HepG2 (cell line): ENCODE data around the gene RNF114. TPM values are rescaled to one million over a fixed set of nuclear protein-coding genes. Genes with fewer than 3 reads are reported as not detected.

Experiments used
- ATAC-seq: fragments of 200-7000 bp; cut with Tn5 transposase; 3 replicates; pipeline ENCODE4 v1.9.1; 2020; ENCODE audit warnings: mild to moderate bottlenecking, moderate library complexity
- BruUV-seq: library from RNA; stranded (reverse); fragments of 400-500 nt; replicated peaks from 2 replicates; lab custom pipeline; 2021; lab: Mats Ljungman, UMichigan
- CTCF ChIA-PET: fragments of 300-600 bp; formaldehyde crosslinking; extraction: SDS; loops from one replicate; lab custom pipeline; 2021; ENCODE audit warnings: low total read pairs, inconsistent platforms, low intra/inter-chr PET ratio; lab: Yijun Ruan, JAX
- POLR2A ChIA-PET: fragments of 350-600 bp; sonication (Branson Sonifier 250); formaldehyde crosslinking; loops from one replicate; lab custom pipeline; 2020; ENCODE audit warnings: antibody characterized with exemption, inconsistent platforms; lab: Yijun Ruan, JAX
- DNase-seq: peaks from one replicate; pipeline ENCODE4 v3.0.0-alpha.2; 2015; ENCODE audit warnings: low spot score
- FAIRE-seq: peaks from 3 replicates; lab custom pipeline; 2011; peaks lifted over from hg19 to GRCh38; lab: Jason Lieb, UNC
- H2AFZ ChIP-seq: one replicate; pipeline ENCODE4 v1.6.1; 2011; ENCODE audit warnings: low read length, inconsistent platforms
- H3K27ac ChIP-seq: fragments of 300-600 bp; 3 replicates; pipeline ENCODE4 v1.8.0; 2011; ENCODE audit warnings: mixed run types, mild to moderate bottlenecking, mixed read lengths, low read length, inconsistent platforms; ENCODE audit not compliant: insufficient read depth; ENCODE audit errors: extremely low read length
- H3K27me3 ChIP-seq, 2 experiments: fragments of 200-600 bp in 1 of 2; 2 replicates in 1 of 2; 3 replicates in 1 of 2; pipeline versions ENCODE4 v1.6.0 to v1.8.0; 2011; ENCODE audit warnings: low read length in 2 of 2, mild to moderate bottlenecking in 2 of 2, moderate library complexity in 2 of 2, inconsistent platforms in 1 of 2; ENCODE audit not compliant: insufficient read depth in 2 of 2, control insufficient read depth in 1 of 2
- H3K36me3 ChIP-seq, 2 experiments: fragments of 200-600 bp in 1 of 2; replicated peaks in 1 of 2; 2 replicates in 1 of 2; 3 replicates in 1 of 2; pipeline versions ENCODE4 v1.5.1 to v1.8.0; 2011; ENCODE audit warnings: low read length in 2 of 2, inconsistent platforms in 1 of 2; ENCODE audit not compliant: insufficient read depth in 2 of 2, control insufficient read depth in 1 of 2
- H3K4me1 ChIP-seq: 2 replicates; pipeline ENCODE4 v1.5.1; 2012; ENCODE audit warnings: low read length, inconsistent platforms; ENCODE audit not compliant: insufficient read depth
- H3K4me2 ChIP-seq: 2 replicates; pipeline ENCODE4 v1.6.0; 2011; ENCODE audit warnings: low read depth, low read length, inconsistent platforms
- H3K4me3 ChIP-seq, 3 experiments: fragments of 200-600 bp in 1 of 3; sonication (generic), shearing (Covaris generic) in 1 of 3; replicated peaks in 1 of 3; 2 replicates each; pipeline ENCODE4 v1.5.1; 2011 to 2016; ENCODE audit warnings: low read length in 3 of 3, inconsistent platforms in 2 of 3, low read depth in 2 of 3, mild to moderate bottlenecking in 2 of 3, control low read depth in 1 of 3, mixed read lengths in 1 of 3; ENCODE audit not compliant: insufficient read depth in 1 of 3
- H3K79me2 ChIP-seq: one replicate; pipeline ENCODE4 v1.6.1; 2011; ENCODE audit warnings: low read length, inconsistent platforms; ENCODE audit not compliant: insufficient read depth
- H3K9ac ChIP-seq: 2 replicates; pipeline ENCODE4 v1.6.0; 2011; ENCODE audit warnings: mild to moderate bottlenecking, low read depth, low read length, inconsistent platforms; ENCODE audit not compliant: insufficient read depth
- H3K9me3 ChIP-seq: 2 replicates; pipeline ENCODE4 v1.5.1; 2012; ENCODE audit warnings: mild to moderate bottlenecking, low read length
- H4K20me1 ChIP-seq: 2 replicates; pipeline ENCODE4 v1.6.0; 2011; ENCODE audit warnings: inconsistent platforms, mild to moderate bottlenecking, low read length, moderate library complexity; ENCODE audit not compliant: insufficient read depth
- ATM ChIP-seq: fragments of 450-650 bp; IDR thresholded peaks from 2 replicates; pipeline ENCODE4 v1.7.1; 2017; ENCODE audit warnings: mild to moderate bottlenecking, borderline replicate concordance
- WGBS: methylation state at CpG from one replicate; pipeline ENCODE4 v1.1.6; 2017; ENCODE audit warnings: low lambda C conversion rate; 5-methylcytosine and 5-hydroxymethylcytosine counted together
- in situ Hi-C: cut with HindIII; loops from 2 replicates; pipeline ENCODE4 v1.10.0; 2017; ENCODE audit warnings: low pct_unique_long_range_greater_than_20kb; ENCODE audit not compliant: extremely low pct_ligation_motif_present
- intact Hi-C: fragments of 100-400 bp; cut with micrococcal nuclease; formaldehyde crosslinking; loops from one replicate; pipeline ENCODE4 v1.10.0; 2022; ENCODE audit not compliant: unreplicated experiment
- polyA plus RNA-seq, 8 experiments: library from polyadenylated mRNA; depleted of rRNA in 3 of 8; stranded (reverse) in 7 of 8; unstranded in 1 of 8; fragments of >200 nt; fragmentation: Illumina TruSeq in 4 of 8; extraction: Trizol in 4 of 8; gene quantifications; 2 replicates each; pipeline versions ENCODE4 v1.2.1 to v1.2.3, GENCODE V29; 2011 to 2016; ENCODE audit warnings: low read depth in 4 of 8, missing spikeins in 1 of 8, mixed read lengths in 1 of 8; ENCODE audit not compliant: insufficient read depth in 1 of 8
- total RNA-seq, 5 experiments: library from RNA; depleted of rRNA; stranded (reverse); fragments of >200 nt; fragmentation: Illumina TruSeq; extraction: Trizol; gene quantifications; 2 replicates each; pipeline ENCODE4 v1.2.3, GENCODE V29; 2016; ENCODE audit warnings: low read depth in 1 of 5
- TF ChIP-seq, protein P1 (sequence below): sonication (generic); formaldehyde crosslinking; IDR thresholded peaks from 2 replicates; pipeline ENCODE4 v1.4.0; 2020; ENCODE audit warnings: missing genetic modification reagents, borderline replicate concordance
- TF ChIP-seq, protein P2 (sequence below): sonication (generic); formaldehyde crosslinking; IDR thresholded peaks from 2 replicates; pipeline ENCODE4 v1.4.0; 2020; ENCODE audit warnings: missing genetic modification reagents, borderline replicate concordance

Gene RNF114
- total and polyA plus RNA-seq, 2 of the 13 experiments (the other 11 are each of a cell fraction or from before 2014, with no cell fraction given): 119 to 126 TPM

DNA sequence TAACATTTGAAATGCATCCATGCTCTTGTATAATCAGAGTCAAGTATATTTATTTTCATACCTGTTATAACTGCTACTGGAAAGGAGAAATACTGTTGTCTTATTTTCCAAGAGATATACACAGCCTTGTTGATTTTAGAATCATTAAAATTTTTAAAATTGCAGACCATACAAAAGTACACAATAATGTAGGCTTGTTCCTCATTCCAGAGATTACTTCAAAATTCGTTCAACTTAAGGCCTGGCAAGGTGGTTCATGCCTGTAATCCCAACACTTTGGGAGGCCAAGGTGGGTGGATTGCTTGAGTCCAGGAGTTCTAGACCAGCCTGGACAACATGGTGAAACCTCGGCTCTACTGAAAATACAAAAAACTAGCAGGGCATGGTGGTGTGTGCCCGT, 6.1 kb downstream of the RNF114 start:
- ATAC-seq (no peak), FAIRE-seq (no peak), DNase-seq (no peak)
- ChIA-PET POLR2A (interaction anchor here (1.1 kb wide), 1 partner anchor 8 kb away, joined by 3 read pairs; no protein-coding TSS in a partner anchor), CTCF (no interaction called here)
- Histone ChIP-seq H3K27ac (no peak overlapping the region), H3K4me1 (peaks cover 91% of the 10 kb centered on the region), H3K9me3 (no peaks in the 10 kb centered on the region), H3K79me2 (peaks cover 75% of the 10 kb centered on the region), H3K27me3 (no peaks in the 10 kb centered on the region; a peak in 1 of 5 replicates), H2AFZ (no peak overlapping the region), H4K20me1 (peaks cover 37% of the 10 kb centered on the region), H3K4me3 (no peak overlapping the region), H3K4me2 (no peak overlapping the region), H3K9ac (no peak overlapping the region), H3K36me3 (peaks cover 29 to 70% of the 10 kb centered on the region in 2 experiments)
- in situ Hi-C loops (no loop called here), intact Hi-C loops (no loop called here)
- no TSS peak for BruUV-seq
- TF ChIP-seq, protein P1, sequence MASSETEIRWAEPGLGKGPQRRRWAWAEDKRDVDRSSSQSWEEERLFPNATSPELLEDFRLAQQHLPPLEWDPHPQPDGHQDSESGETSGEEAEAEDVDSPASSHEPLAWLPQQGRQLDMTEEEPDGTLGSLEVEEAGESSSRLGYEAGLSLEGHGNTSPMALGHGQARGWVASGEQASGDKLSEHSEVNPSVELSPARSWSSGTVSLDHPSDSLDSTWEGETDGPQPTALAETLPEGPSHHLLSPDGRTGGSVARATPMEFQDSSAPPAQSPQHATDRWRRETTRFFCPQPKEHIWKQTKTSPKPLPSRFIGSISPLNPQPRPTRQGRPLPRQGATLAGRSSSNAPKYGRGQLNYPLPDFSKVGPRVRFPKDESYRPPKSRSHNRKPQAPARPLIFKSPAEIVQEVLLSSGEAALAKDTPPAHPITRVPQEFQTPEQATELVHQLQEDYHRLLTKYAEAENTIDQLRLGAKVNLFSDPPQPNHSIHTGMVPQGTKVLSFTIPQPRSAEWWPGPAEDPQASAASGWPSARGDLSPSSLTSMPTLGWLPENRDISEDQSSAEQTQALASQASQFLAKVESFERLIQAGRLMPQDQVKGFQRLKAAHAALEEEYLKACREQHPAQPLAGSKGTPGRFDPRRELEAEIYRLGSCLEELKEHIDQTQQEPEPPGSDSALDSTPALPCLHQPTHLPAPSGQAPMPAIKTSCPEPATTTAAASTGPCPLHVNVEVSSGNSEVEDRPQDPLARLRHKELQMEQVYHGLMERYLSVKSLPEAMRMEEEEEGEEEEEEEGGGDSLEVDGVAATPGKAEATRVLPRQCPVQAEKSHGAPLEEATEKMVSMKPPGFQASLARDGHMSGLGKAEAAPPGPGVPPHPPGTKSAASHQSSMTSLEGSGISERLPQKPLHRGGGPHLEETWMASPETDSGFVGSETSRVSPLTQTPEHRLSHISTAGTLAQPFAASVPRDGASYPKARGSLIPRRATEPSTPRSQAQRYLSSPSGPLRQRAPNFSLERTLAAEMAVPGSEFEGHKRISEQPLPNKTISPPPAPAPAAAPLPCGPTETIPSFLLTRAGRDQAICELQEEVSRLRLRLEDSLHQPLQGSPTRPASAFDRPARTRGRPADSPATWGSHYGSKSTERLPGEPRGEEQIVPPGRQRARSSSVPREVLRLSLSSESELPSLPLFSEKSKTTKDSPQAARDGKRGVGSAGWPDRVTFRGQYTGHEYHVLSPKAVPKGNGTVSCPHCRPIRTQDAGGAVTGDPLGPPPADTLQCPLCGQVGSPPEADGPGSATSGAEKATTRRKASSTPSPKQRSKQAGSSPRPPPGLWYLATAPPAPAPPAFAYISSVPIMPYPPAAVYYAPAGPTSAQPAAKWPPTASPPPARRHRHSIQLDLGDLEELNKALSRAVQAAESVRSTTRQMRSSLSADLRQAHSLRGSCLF (CRISPR knock-in tag): no peak
- no peak for TF ChIP-seq ATM
- TF ChIP-seq, protein P2, sequence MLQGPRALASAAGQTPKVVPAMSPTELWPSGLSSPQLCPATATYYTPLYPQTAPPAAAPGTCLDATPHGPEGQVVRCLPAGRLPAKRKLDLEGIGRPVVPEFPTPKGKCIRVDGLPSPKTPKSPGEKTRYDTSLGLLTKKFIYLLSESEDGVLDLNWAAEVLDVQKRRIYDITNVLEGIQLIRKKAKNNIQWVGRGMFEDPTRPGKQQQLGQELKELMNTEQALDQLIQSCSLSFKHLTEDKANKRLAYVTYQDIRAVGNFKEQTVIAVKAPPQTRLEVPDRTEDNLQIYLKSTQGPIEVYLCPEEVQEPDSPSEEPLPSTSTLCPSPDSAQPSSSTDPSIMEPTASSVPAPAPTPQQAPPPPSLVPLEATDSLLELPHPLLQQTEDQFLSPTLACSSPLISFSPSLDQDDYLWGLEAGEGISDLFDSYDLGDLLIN (CRISPR knock-in tag): no peak
- WGBS: 80% methylated on average over 3 of the region's 3 CpGs
